Caco-2 (cell line): ENCODE data around the gene MS4A18. TPM values are rescaled to one million over a fixed set of nuclear protein-coding genes. Genes with fewer than 3 reads are reported as not detected.
"Not testable (repeated sequence)": the region's sequence is repeated elsewhere in the genome, so short reads cannot be mapped to it uniquely, and the experiment has no call there.

Source experiments
- BruUV-seq: library from RNA; stranded (reverse); fragments of 400-500 nt; replicated peaks from 2 replicates; lab custom pipeline; 2021; lab: Mats Ljungman, UMichigan
- CTCF ChIA-PET: fragments of 300-600 bp; sonication (Branson Sonifier 250); formaldehyde crosslinking; loops from one replicate; lab custom pipeline; 2022; ENCODE audit warnings: antibody characterized with exemption; lab: Charles Lee
- POLR2A ChIA-PET: fragments of 300-600 bp; sonication (Branson Sonifier 250); formaldehyde crosslinking; loops from one replicate; lab custom pipeline; 2022; ENCODE audit warnings: antibody characterized with exemption; lab: Charles Lee
- DNase-seq, 2 experiments: peaks; one replicate each; pipeline versions ENCODE4 v3.0.0 to v3.0.0-alpha.2; 2020 to 2022
- H3K27me3 ChIP-seq: replicated peaks from 2 replicates; pipeline ENCODE4 v1.6.0; 2011; ENCODE audit warnings: low read length; ENCODE audit not compliant: control insufficient read depth, insufficient read depth
- H3K36me3 ChIP-seq: 2 replicates; pipeline ENCODE4 v1.5.1; 2011; ENCODE audit warnings: low read length; ENCODE audit not compliant: control insufficient read depth, insufficient read depth
- H3K4me1 ChIP-seq: fragments of 250-450 bp; sonication (Bioruptor Pico); 2 replicates; pipeline ENCODE4 v1.5.1; 2020; ENCODE audit warnings: mild to moderate bottlenecking
- H3K4me3 ChIP-seq: 2 replicates; pipeline ENCODE4 v1.5.1; 2011; ENCODE audit warnings: low read depth, mild to moderate bottlenecking, control low read depth, low read length
- H3K9me3 ChIP-seq: fragments of 250-450 bp; sonication (Bioruptor Pico); 2 replicates; pipeline ENCODE4 v1.5.1; 2020; ENCODE audit warnings: mild to moderate bottlenecking, moderate library complexity
- H3K27ac Mint-ChIP-seq: one replicate; pipeline ENCODE4 v1.8.0; 2022; ENCODE audit warnings: mixed read lengths; ENCODE audit not compliant: unreplicated experiment
- H3K27me3 Mint-ChIP-seq: one replicate; pipeline ENCODE4 v1.8.0; 2022; ENCODE audit warnings: mixed read lengths; ENCODE audit not compliant: insufficient read depth, unreplicated experiment
- H3K36me3 Mint-ChIP-seq: one replicate; pipeline ENCODE4 v1.8.0; 2022; ENCODE audit warnings: mild to moderate bottlenecking, mixed read lengths; ENCODE audit not compliant: insufficient read depth, unreplicated experiment
- H3K4me1 Mint-ChIP-seq: one replicate; pipeline ENCODE4 v1.8.0; 2022; ENCODE audit warnings: low read depth, mixed read lengths; ENCODE audit not compliant: unreplicated experiment
- H3K4me3 Mint-ChIP-seq: one replicate; pipeline ENCODE4 v1.8.0; 2022; ENCODE audit warnings: mild to moderate bottlenecking, moderate library complexity, mixed read lengths; ENCODE audit not compliant: unreplicated experiment
- H3K9me3 Mint-ChIP-seq: one replicate; pipeline ENCODE4 v1.8.0; 2022; ENCODE audit warnings: mixed read lengths; ENCODE audit not compliant: unreplicated experiment
- intact Hi-C: fragments of 100-400 bp; cut with micrococcal nuclease; formaldehyde crosslinking; loops from one replicate; pipeline ENCODE4 v1.10.0; 2022; ENCODE audit not compliant: unreplicated experiment
- total RNA-seq: library from RNA; stranded (reverse); gene quantifications from 2 replicates; pipeline ENCODE4 v1.2.3, GENCODE V29; 2022
- TF ChIP-seq, protein P1 (sequence below), 2 experiments: fragments of 200-600 bp in 1 of 2; IDR thresholded peaks; 1 replicate in 1 of 2; 2 replicates in 1 of 2; pipeline versions ENCODE4 v1.5.1 to v1.8.0; 2011 to 2022; ENCODE audit warnings: antibody characterized with exemption in 1 of 2, control low read depth in 1 of 2, inconsistent platforms in 1 of 2, low read depth in 1 of 2, low read length in 1 of 2, mild to moderate bottlenecking in 1 of 2, moderate library complexity in 1 of 2; ENCODE audit not compliant: insufficient read depth in 1 of 2, severe bottlenecking in 1 of 2, unreplicated experiment in 1 of 2

MS4A18 gene
- total RNA-seq, 1 experiment from 2014 or later: not detected

DNA sequence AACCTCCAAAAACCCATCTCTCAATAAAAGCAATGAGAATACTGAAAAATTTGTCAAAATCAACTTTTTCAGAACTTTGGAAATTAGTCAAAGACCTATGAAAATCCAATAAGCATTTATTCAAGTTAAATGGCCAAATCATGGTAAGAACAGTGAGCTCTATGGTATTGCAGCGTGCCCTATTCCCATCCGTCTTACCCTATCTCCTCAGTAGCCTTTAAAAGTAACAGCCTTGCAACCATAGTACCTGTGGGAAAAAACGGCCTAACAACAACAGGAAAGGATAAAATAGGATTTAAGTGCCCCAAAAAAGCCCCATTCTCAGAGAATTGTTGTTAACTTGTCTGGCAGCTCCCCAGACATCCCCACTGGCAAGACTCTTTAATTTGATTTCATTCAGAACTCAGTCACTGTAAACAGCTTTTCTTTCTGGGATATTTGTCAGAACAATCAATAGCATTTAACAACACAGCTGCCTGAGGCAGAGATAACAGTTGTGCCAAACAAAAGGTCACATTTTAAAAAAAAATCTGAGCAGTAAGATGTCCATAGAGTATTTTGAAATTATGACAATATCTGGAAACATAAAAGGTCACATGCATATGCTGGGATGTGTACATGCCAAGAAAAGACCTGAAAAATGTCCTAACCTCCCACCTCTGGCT is 43.9 kb upstream of the MS4A18 start:
- TF ChIP-seq, protein P1, sequence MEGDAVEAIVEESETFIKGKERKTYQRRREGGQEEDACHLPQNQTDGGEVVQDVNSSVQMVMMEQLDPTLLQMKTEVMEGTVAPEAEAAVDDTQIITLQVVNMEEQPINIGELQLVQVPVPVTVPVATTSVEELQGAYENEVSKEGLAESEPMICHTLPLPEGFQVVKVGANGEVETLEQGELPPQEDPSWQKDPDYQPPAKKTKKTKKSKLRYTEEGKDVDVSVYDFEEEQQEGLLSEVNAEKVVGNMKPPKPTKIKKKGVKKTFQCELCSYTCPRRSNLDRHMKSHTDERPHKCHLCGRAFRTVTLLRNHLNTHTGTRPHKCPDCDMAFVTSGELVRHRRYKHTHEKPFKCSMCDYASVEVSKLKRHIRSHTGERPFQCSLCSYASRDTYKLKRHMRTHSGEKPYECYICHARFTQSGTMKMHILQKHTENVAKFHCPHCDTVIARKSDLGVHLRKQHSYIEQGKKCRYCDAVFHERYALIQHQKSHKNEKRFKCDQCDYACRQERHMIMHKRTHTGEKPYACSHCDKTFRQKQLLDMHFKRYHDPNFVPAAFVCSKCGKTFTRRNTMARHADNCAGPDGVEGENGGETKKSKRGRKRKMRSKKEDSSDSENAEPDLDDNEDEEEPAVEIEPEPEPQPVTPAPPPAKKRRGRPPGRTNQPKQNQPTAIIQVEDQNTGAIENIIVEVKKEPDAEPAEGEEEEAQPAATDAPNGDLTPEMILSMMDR (IDR thresholded peaks at IDR 0.05; ENCODE audit: insufficient read depth in 1 of 2, low read depth in 1 of 2, low read length in 1 of 2, severe bottlenecking in 1 of 2, unreplicated experiment in 1 of 2): no peak
- H3K27me3 Mint-ChIP-seq: no peaks in the 10 kb centered on the region
- BruUV-seq: no TSS peak
- ChIA-PET CTCF (no interaction called here), POLR2A (no interaction called here)
- no peaks in the 10 kb centered on the region for H3K36me3 Mint-ChIP-seq
- Histone ChIP-seq H3K27me3 (no peaks in the 10 kb centered on the region), H3K36me3 (no peaks in the 10 kb centered on the region), H3K4me3 (no peak overlapping the region), H3K4me1 (no peaks in the 10 kb centered on the region), H3K9me3 (peaks cover 34% of the 10 kb centered on the region)
- no peaks in the 10 kb centered on the region for H3K4me1 Mint-ChIP-seq
- no peak overlapping the region for H3K27ac Mint-ChIP-seq
- no peak overlapping the region for H3K4me3 Mint-ChIP-seq
- no peak for DNase-seq
- H3K9me3 Mint-ChIP-seq: peaks cover 47% of the 10 kb centered on the region
- intact Hi-C loops: no loop called here

GRCh38 chr11:60684541-60684848 is 40.0 kb upstream of the MS4A18 start:
- H3K27me3 Mint-ChIP-seq, H3K27me3 ChIP-seq, H3K4me3 ChIP-seq, H3K4me1 Mint-ChIP-seq, H3K36me3 Mint-ChIP-seq, H3K4me3 Mint-ChIP-seq, DNase-seq, intact Hi-C loops, H3K36me3 ChIP-seq, H3K4me1 ChIP-seq, POLR2A ChIA-PET, H3K9me3 ChIP-seq, BruUV-seq, H3K27ac Mint-ChIP-seq: not testable (repeated sequence)
- H3K9me3 Mint-ChIP-seq: peaks cover 18% of the 10 kb centered on the region
- CTCF ChIA-PET: interaction anchor here (0.7 kb wide), 1 partner anchor 79 kb away, joined by 3 read pairs; no protein-coding TSS in a partner anchor

DNA sequence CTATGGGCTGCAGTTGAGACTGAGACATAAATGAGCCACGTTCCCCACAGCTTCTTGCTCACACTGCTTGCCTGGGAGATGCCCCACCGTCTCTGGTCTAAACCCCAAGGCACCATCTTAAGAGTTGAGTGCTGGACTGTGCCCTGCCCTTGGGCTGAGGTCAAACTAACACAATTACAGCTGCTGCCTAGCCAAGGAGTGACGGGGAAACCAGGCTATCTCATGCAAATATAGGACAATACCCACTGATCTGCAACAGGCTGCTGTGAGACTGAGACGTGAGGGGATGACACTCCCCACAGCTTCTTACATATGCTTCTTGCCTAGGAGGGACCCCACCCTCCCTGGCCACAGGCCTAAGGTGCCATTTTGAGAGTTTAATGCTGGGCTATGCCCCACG is 32.9 kb upstream of the MS4A18 start:
- H3K27ac Mint-ChIP-seq: no peak overlapping the region
- no peak overlapping the region for H3K4me3 Mint-ChIP-seq
- no peaks in the 10 kb centered on the region for H3K27me3 ChIP-seq
- no TSS peak for BruUV-seq
- intact Hi-C loops: no loop called here
- TF ChIP-seq, protein P1 (IDR thresholded peaks at IDR 0.05; ENCODE audit: insufficient read depth in 1 of 2, low read depth in 1 of 2, low read length in 1 of 2, severe bottlenecking in 1 of 2, unreplicated experiment in 1 of 2): no peak
- no peak overlapping the region for H3K4me3 ChIP-seq
- DNase-seq: no peak
- H3K9me3 ChIP-seq: no peaks in the 10 kb centered on the region
- H3K36me3 ChIP-seq: no peaks in the 10 kb centered on the region
- POLR2A ChIA-PET: no interaction called here
- H3K4me1 Mint-ChIP-seq: peaks cover 6% of the 10 kb centered on the region
- H3K9me3 Mint-ChIP-seq: peaks cover 28% of the 10 kb centered on the region
- H3K27me3 Mint-ChIP-seq: peaks cover 3% of the 10 kb centered on the region
- H3K36me3 Mint-ChIP-seq: no peaks in the 10 kb centered on the region
- H3K4me1 ChIP-seq: no peaks in the 10 kb centered on the region; the same call in 1 of the 2 replicates
- CTCF ChIA-PET: no interaction called here
